NCI-H2107 treated with DMSO at 0.1 percent for 48 hours (cell line): ENCODE results near the gene ZDHHC14.
"Not testable (repeated sequence)": the region's sequence is repeated elsewhere in the genome, so short reads cannot be mapped to it uniquely, and the experiment has no call there.

ENCODE experiments used
- DNase-seq: peaks from one replicate; lab custom pipeline; 2025; ENCODE audit not compliant: unreplicated experiment; lab: John Stamatoyannopoulos, UW

The ZDHHC14 gene

DNA sequence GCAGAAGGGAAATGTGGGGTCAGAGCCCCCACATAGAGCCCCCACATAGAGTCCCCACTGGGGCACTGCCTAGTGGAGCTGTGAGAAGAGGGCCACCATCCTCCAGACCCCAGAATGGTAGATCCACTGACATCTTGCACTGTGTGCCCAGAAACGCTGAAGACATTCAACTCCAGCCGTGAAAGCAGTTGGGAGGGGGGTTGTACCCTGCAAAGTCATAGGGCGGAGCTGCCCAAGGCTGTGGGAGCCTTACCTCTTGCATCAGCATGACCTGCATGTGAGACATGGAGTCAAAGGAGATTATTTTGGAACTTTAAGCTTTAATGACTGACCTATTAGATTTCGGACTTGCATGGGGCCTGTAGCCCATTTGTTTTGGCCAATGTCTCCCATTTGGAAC, 209.7 kb downstream of the ZDHHC14 start:
- not testable (repeated sequence) for DNase-seq

GRCh38 chr6:157592541-157592940, 211.6 kb downstream of the ZDHHC14 start:
- no peak for DNase-seq

GRCh38 chr6:157592980-157593379, 212.0 kb downstream of the ZDHHC14 start:
- DNase-seq = no peak

GRCh38 chr6:157593596-157593995, 212.6 kb downstream of the ZDHHC14 start:
- no peak for DNase-seq

DNA sequence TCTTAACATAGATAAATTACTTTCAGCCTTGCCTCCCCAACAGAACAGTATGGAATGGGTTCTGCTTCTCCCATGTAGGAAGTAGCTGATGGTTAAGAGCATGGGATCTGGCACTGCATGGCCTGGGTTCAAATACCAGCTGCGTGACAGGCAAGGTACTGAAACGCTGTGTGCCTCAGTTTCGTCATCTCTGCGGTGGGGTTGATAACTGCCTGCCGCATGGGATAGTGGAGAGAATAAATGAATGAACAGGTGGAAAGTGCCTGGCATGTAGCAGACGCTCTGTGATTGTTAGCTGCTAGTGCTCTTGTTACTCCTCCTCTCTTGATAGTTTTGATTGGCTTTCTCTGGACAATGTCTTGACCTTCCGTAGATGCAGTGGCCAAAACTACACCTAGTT, 213.3 kb downstream of the ZDHHC14 start:
- DNase-seq = no peak

DNA sequence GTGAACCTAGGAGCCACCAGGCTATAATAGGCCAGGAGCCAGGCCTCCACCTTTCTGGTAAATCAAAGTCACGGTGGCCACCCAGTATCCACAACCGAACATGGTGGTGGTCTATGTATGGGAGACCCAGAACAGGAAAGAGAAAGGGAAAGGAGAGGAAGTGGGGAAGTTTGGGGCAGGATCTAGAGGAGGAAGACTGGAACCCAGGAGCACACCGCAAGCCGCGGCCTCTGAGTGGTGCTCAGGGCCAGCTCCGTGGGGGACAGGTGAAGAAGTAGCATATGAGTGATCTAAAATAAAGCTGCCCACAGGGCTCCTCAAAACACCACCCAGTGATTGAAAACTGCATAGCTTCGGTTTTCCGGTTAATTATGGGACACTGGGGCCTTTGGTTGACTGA, 214.8 kb downstream of the ZDHHC14 start:
- DNase-seq = no peak

DNA sequence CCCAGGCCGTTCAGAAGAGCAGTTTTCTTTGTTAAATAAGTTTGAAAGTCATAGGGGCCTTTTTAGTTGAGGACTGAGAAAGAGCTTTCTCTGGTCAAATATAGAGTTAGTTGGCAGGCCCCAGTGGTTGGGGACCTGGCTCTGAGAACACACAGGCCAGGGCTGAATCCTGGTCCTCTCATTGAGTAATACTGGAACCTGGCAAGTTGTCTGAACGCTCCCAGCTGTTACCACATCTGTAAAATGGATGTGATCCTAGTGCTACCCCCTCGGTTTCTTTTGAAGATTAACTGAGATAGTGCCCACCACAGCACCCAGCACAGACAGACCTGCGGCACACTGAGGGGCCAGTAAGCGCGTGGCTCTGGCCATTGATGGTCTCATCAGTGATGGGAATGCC, 215.5 kb downstream of the ZDHHC14 start:
- no peak for DNase-seq

DNA sequence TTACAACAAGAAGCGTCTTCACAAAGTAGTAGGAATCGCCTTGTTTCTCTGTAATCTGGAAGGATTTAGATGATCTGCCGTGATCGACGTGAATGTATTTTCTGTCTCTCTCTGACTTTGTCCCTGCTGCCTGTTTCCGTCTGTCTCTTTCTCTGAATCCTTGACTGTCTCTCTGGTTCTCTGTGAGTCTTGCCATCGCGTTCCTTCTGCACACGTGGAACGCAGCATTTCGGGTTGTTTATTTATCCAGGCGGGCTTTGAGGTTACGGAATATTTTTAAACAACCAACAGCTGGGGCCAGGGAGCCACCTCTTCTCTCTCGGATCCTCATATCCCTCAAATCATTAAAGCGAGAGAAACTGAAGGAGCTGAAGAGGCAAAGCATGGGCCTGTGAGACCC, 215.9 kb downstream of the ZDHHC14 start:
- no peak for DNase-seq

DNA sequence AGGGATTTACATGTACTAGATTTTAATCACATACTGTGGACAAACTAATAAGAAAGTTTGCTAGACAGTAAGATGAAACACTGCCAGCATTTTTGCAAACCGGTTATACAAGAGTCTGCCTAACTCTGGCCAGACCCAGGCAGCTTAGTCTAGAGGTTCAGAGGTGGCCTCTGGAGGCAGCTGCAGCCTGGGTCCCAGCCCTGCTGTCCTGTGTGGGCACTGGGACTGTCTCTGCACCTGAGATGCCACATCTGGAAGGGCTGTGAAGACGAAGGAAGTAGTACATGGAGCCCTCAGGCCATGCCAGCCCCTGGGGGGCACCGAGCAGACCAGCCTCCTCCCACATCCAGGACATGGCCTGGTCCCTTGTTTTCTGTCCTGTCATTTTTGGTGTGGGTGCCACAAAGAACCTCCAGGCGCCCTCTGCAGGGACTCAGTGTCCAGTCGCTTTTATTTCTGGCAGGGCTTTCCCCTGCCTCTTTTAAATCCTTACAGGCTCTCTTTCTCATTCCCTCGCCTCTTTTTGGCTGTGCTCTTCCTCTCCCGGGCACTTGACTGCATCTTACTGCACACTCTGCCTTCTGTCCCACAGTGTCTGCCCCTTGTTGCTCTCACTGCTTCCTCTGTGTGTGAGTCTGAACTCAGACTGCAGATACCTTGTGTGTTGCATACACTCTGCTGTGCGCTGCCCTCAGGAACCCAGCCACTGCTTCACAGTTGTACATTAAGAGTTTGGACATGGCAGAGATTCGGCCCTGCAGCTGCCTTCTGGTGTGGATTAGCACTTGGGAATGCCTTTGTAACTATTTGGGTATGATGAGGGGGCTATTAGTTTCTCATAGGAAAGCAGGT, 216.7 kb downstream of the ZDHHC14 start:
- no peak for DNase-seq

- no peak for DNase-seq
Observed at GRCh38 chr6:157599191-157599590, 218.2 kb downstream of the ZDHHC14 start.

- DNase-seq = no peak
Observed at GRCh38 chr6:157600807-157601206, 219.8 kb downstream of the ZDHHC14 start.

GRCh38 chr6:157602521-157603295, 221.7 kb downstream of the ZDHHC14 start:
- no peak for DNase-seq

- no peak for DNase-seq
Observed at GRCh38 chr6:157603314-157603940, 222.4 kb downstream of the ZDHHC14 start.

- no peak for DNase-seq
Observed at GRCh38 chr6:157603971-157604370, 223.0 kb downstream of the ZDHHC14 start.

- DNase-seq = no peak
Observed at GRCh38 chr6:157604816-157605215, 223.8 kb downstream of the ZDHHC14 start.

DNA sequence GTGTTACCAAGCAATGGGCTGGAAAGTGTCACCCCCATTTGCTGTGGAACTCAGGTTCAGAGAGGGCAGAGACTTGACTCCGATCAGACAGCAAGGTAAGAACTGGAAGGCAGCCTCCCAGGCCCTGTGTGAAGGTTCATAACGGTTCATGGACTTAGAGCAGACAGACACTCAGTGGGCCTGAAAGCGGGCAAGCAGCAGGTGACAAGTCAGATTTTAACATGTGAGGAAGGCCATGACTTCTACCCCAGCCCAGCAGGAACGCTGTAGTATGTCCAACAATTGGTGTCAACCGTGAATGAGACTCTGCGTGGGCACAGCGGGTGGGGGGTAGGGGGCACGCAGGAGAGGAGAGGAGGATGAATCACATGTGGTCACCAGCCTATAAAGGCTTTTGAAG, 224.5 kb downstream of the ZDHHC14 start:
- DNase-seq = no peak

- DNase-seq = no peak
Observed at GRCh38 chr6:157606516-157606915, 225.5 kb downstream of the ZDHHC14 start.

GRCh38 chr6:157607317-157608109, 226.5 kb downstream of the ZDHHC14 start:
- DNase-seq = no peak

DNA sequence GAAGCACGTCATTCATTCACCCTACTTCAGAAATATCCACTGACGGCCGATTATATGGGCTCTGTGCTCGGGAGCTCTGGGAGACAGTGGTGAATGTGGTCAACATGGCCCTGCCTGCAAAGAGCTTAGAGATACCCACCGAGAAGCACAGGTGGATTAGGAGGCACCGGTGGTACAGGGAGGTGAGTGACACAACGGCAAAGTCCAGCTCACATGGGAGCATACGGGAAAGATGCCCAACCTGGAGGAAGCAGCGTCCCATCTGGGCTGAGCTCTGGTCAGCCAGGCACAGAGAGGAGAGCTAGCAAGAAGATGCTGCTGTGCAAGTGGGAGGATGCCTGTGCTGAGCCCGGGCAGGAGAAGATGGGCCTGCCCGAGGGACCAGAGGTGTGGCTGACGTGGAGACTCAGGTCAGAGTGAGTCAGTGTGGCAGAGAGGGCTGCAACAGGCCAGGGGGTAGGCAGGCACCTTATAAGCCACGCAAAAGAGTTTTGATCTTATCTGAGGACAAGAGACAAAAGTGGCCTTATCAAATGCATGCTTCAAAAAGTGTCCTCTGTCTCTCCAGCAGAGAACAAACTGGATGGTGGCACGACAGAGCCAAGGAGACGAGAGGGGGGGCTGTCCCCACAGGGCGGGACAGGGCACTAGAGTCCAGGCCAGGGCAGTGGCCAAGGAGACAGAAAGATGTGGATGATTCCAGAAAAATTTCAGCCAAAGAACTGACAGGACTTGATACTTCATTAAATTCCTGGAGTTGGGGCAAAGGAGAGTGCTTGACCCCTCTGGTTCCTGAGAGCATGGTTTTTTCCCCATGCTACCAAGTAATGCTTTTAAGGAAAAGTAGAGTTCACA, 227.5 kb downstream of the ZDHHC14 start:
- DNase-seq = no peak

GRCh38 chr6:157609117-157609516, 228.1 kb downstream of the ZDHHC14 start:
- DNase-seq = no peak
